GM10847 (cell line): Measurements from ENCODE around the gene FRMD4B.

Experiments
- POLR2A ChIP-seq: IDR thresholded peaks from 2 replicates; pipeline ENCODE4 v1.6.1; 2011; ENCODE audit not compliant: insufficient read length; ENCODE audit errors: extremely low read depth

The FRMD4B gene

DNA sequence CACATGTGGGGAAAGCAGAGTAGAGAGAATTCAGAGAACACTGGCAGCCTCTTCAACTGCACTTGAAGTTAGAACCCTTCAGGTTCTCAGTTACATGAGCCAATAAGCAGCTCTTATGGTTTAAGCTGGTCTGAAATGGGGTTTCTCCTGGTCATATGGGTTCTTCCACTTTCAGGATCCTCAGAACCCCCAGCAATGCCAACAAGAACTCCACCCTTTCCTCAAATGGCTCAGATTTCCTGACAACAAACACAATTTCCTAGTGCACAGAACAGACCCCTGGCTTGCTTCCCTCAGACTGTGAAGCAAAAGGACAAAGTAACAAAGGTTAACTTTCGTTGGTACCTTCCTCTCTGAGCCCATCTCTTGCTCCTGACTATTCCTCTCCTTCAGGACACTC lies 23.9 kb upstream of the FRMD4B start:
- TF ChIP-seq POLR2A, result no peak

DNA sequence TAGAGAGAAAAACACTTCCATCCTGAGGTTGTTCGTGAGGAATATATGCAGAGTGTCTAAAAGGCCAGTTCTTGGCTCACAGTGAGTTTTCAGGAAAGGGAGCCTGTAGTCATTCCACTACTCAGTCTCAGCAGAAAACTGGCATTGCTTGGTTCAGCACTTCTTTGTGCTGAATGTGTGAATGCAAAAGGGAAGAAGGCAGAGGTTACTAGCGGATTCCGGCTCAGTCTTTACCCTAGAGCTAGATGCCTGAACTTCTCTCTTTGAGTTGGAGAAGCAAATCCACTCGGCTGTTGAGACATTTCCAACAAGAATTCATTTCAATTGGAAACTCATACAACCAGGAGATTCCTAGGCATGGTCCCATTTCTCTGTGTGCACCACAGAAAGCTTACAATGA lies 23.1 kb upstream of the FRMD4B start:
- no peak for TF ChIP-seq POLR2A

DNA sequence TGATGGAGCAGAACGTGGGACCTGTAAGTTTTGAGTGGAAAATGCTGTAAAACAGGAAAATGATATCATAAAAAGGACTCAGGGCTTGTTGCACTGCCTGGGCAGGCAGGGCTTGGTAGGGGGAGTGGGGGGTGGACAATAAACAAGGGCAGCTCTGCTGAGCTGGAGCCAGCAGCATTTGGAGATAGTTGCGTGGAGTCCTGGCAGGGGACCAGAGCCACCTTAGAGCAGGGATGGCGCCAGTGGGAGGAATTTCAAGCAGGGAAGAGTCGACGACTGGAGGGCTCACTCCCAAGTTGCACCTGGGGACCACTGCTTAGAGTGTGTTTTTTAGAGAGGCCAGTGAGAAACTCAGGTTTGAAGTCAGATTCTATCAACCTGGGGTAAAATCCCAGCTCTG lies 22.7 kb upstream of the FRMD4B start:
- no peak for TF ChIP-seq POLR2A

DNA sequence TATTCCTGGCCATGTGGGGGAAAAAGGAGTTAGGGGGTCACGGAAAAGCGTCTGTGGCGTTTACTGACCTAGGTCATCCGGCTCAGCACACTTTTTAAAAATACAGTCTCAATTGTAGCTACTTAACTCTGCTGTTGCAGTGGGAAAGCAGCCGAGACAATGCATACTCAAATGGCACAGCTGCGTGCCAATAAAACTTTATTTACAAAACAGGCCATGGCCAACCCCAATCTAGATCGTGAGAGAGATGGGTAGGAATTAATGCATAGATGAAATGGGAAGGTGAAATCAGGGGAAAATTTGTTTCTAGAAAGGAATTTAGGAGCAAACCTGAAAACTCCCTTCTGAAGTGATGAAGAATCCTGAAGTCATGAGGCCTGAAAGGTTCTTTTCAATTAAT lies 22.0 kb upstream of the FRMD4B start:
- no peak for TF ChIP-seq POLR2A

DNA sequence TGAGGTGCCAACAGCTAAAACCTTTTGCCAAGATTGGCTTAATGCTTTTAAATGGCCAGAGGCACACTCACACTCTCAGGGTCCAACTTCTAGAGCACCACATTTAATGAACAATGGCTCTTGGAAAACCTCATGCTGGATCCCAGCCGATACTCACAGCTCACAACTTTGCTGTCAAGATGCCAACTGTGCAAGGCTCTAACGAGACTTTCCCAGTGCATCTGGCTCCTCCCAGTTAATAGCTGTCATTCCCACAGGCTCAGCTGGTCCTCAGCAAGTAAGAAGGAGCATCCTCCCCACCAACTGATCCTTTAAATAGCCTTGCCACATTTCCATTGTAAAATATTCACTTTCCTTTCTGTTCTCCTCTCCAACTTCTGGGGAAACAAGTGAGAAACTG lies 20.3 kb upstream of the FRMD4B start:
- no peak for TF ChIP-seq POLR2A

DNA sequence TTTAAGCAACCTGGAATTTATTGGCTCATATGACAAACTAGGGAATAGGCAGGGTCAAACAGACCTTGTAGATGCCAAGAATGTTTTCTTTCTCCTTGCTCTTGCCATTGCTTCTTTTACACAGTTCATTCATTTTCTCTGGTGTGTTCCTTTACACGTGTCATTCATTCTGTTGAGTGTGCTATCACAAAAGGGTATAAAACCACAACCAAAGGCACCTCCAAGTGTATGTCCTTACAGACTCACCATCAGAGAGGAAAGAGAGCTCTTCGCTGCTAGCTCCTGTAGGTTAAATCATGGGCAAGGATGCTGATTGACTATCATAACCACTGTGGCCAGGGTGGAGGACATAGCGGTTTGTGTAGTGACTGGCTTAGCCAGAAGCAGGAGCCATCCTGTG lies 19.2 kb upstream of the FRMD4B start:
- TF ChIP-seq POLR2A, result no peak

DNA sequence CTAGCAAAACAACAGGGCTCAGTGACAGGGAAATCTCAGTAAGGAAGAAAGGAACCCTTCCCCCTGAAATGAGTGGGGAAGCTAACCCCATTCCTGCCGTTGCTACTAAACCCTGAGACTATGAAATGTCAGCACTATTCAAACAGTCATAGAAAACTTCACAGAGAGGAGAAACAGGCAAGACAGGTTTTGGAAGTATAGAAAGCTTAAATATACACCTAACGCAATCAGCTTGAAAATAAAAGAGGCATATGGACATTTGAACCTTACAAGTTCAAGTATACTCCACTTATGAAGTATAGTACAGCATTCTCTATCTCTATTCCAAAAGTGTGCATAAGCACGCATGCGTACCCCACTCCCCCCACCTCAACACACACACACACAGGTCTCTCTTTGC lies 17.6 kb upstream of the FRMD4B start:
- TF ChIP-seq POLR2A, result no peak

DNA sequence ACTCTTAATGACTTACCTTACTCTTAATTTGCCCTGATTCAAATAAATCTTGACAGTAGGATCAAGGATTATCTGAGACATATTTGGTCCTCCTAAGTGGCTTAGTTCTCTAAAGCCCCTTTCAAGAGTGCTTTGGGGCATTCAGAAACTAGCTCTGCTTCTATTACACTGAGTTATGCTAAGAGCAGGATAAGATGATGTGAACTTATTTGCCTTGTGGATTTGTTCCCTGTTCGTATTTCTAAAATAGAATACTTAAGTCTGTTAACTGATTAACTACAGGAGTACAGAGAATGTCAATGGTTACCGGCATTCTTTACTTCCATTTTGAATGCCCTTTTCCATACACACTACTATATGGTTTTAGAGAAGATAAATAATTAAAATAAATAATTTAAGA lies 14.8 kb upstream of the FRMD4B start:
- no peak for TF ChIP-seq POLR2A

DNA sequence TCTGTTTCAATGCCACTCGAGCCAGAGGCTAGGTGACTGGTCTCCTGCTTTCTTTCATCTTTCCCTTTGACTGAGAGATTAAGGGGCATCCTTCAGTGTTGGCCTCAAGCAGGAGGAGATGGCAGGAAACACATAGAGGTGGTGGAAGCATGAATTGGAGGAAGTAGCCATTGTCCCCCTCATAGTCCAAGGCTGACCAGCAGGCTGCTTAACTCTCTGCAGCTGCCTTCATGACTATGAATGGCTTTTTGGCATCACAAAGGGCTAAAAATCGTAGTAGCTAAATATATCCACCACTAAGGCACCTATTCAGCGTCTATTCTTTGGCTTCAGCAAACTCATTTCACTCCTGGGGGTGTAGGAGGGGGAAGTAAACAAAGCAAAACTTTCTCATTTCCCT lies 7.0 kb upstream of the FRMD4B start:
- no peak for TF ChIP-seq POLR2A

DNA sequence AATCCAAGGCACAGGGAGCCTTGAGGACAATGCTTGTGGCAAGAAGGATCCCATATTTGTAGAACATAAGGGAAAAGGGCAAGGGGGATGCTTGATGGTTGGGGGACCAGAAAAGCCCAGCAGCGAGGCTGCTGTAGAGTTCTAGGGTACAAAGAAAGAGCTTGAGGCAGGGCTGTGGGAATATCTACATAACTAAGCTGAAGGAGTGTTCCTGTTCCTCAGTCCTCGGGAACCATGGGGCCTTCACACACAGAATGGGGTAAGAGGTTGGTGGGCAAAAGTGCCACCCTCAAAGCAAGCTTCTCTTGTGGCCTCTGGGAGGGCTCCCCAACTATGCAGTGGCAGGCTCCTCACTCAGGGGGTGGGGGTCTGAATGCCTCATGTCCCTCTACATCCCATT lies 6.5 kb upstream of the FRMD4B start:
- TF ChIP-seq POLR2A, result no peak

DNA sequence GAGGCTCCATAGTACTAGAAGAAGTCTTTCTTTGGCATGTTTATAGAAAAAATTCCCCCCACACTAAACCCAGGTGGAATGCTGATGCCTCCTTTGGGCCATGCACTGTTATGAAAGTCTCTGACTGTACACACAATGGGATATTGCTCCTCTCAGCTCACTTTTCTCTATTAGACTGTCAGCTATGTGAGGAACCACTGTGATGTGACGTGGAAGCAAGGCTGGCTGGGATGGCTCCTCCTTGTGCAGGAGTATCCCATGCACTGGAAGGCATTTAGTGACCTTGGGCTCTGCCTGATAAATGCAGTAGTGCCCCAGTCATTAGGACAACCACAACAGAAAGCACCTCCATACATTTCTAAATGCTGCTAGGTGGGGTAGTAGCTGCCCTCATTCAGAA lies 5.7 kb upstream of the FRMD4B start:
- TF ChIP-seq POLR2A, result no peak

DNA sequence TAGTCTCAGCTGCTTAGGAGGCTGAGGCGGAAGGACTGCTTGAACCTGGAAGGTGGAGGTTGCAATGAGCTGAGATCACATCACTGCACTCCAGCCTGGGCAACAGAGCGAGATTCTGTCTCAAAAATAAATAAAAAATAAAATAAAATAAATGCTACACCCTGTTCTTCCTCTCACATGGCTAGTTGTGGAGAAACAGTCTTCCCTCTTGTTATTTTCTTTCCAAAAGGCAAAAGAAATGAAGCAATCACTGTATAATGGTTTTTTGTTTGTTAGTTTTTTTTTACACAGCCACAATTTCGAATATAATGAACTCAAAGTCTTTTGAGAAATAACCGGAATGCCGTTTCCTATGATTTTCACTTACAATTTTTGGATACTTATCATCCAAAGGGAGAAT lies 4.9 kb upstream of the FRMD4B start:
- no peak for TF ChIP-seq POLR2A

DNA sequence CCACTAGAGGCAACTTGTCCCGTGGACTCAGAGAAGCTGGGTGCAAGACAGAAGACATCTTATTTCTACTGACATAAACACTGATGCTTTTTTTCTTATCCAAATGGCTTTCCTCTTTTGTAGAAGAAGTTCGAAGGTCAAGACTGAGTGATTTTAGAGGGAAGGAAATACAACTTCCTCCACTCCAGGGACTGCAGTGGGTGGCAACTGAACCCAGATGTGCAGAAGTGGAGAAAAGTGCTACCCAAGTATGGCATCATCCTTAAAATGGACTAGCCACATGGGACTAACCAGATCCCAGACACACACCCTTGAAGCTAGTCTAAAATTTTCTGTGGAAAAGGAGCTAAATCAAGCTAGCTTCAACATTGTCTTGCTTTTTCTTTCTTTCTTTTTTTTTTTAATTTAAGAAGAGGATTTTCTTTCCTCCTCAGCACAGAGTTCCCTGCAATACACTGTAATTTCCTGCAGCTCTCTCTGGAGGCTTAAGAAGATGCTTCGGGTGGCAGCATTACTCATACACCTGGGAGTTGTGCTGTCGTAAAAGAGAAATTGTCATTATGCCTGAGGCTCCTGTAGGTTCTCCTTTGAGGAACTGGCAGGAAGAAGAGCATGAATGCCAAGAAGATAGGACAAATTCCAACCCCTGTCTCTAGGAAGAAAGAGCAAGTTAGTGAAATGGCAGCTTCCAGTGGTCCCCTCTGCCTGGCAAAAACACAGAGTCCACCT lies 3.8 kb upstream of the FRMD4B start:
- TF ChIP-seq POLR2A, result no peak

DNA sequence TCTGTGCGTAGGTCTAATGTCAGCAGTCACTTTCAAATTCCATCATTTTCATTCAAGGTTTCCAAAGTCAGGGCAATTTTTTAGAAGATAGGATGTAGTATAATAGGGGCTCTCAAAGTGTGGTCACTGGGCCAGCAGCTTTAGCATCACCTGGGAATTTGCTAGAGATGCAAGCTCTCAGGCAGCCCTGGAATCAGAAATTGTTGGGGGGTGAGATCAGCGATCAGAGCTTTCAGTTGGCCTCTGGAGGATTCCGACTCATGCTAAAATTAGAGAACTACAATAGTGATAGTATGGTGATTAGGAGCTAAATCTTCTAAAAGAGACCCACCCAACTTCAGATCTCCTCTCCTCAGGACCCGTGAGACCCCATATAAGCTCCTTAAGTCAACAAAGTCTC lies 2.4 kb upstream of the FRMD4B start:
- no peak for TF ChIP-seq POLR2A

DNA sequence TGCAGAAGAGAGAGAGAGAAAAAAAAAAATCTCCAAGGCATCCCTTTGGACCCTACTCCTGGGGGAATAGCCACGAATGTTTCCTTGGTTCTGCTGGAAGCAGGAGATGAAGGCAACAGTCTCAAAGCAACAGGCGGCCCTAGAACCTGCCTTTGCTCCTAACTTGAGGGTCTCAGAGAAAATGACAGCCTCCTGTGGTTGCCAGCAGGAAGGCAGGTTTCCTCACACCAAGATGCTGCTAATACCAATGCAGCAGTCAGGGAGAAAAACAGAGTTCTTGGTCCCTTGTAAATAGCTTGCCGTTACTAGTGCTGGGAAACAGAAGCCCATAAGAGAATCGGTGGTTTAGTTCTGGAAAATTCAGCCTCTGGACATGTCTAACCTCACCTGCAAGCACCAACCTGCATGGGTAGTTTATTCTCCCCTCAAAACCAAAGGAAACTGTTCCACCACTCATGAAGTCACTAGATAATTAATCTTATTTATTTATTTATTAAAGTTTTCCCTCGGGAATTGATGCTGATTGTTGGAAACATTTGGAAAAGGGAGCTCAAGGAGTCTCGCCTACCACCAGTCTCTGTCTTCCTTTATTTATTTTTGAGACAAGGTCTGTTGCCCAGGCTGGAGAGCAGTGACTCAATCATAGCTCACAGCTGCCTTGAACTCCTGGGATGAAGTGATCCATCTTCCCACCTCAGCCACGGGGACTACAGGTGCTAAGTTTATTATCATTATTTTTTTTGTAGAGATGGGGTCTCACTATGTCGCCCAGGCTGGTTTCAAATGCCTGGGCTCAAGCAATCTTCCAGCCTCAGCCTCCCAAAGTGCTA lies 883 bp upstream of the FRMD4B start:
- no peak for TF ChIP-seq POLR2A

DNA sequence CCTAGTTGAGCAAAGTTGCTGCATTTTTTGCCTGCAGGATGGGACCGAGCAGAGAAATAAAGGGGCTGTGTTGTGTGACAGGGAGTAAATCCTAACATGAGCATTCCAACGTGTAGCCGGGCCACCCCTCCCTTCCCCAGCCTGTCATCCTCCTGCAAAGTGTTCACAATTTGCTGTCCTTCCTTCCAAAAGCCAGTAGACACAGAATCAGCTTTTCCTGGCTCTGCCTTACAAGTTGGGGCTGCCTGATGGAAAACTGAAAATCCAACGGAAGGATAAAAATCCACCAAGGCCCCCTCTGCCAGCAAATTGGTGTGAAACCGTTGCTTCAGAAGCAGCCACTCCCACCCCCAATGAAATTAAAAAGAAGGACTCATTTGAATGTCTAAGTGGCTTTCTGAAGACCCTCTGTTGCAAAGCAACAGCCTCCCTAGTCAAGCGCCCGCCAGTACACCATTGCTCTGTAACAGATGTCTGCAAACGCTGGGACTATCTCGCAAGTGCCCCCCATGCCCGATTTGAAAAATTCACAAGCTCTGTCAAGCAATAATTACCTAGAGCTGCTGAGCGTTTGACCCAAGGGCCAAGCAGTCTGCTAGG lies 665 bp downstream of the FRMD4B start:
- no peak for TF ChIP-seq POLR2A
